ENCODE measurements around the gene PCDHGA3. TPM values are rescaled to one million over a fixed set of nuclear protein-coding genes. Genes with fewer than 3 reads are reported as not detected.

The PCDHGA3 gene
- total RNA-seq, 1 experiment from 2014 or later, result 1.3 TPM

GRCh38 chr5:141389153-141390042, 45.8 kb downstream of the PCDHGA3 start:
- Mint-ChIP-seq H3K4me3 (peak overlapping the region; percentile 2; the same call in 1 of the 2 replicates), H3K27ac (no peak overlapping the region)

GRCh38 chr5:141392429-141393198, 49.0 kb downstream of the PCDHGA3 start, which contains the start of gene PCDHGA8:
Gene PCDHGA8, plus strand, starts transcription at chr5:141392633. Its CDS starts 181 bp downstream, at chr5:141392814.
- CTCF ChIA-PET, result interaction anchor here (1.2 to 3.5 kb wide), 4 partner anchors 10 to 237 kb away, joined by 3 to 17 read pairs (median 4); partner anchors contain the start of genes PCDHGA10, PCDHGA9 and PCDHGB6

More at GRCh38 chr5:141389153-141390042, 45.8 kb downstream of the PCDHGA3 start:
- peaks cover 64% of the 10 kb centered on the region for H3K36me3 Mint-ChIP-seq
- peaks cover 27% of the 10 kb centered on the region for H3K27me3 Mint-ChIP-seq (ENCODE audit: low read depth)
- 0 out of 2 replicates have a peak, but pooled peaks have one; percentile 60 for TF ChIP-seq IRF2 (CRISPR knock-in tag; IDR thresholded peaks at IDR 0.05; ENCODE audit: borderline replicate concordance, low read depth)
- no peak for TF ChIP-seq ZNF232 (CRISPR knock-in tag; IDR thresholded peaks at IDR 0.05)
- TF ChIP-seq ATF3 (CRISPR knock-in tag; conservative IDR thresholded peaks at IDR 0.05), result 0 out of 2 replicates have a peak, but pooled peaks have one; percentile 59
- peak; percentile 30; the same call in 1 of the 2 replicates for TF ChIP-seq ZBTB43 (CRISPR knock-in tag; IDR thresholded peaks at IDR 0.05)
- no peak for ATAC-seq
- 0 out of 2 replicates have a peak, but pooled peaks cover 3% of the 10 kb centered on the region for H3K4me1 Mint-ChIP-seq
- H3K9me3 Mint-ChIP-seq, result peaks cover 68% of the 10 kb centered on the region
- POLR2A ChIA-PET, result no interaction called here
- CTCF ChIA-PET, result interaction anchor here (1.1 to 3.5 kb wide), 7 partner anchors 15 to 178 kb away, joined by 3 to 24 read pairs (median 6); partner anchors contain the start of genes PCDHB14, PCDHGA6, PCDHGB3 and PCDHGB6
- DNase-seq (ENCODE audit: low spot score), result no peak

More at GRCh38 chr5:141392429-141393198, 49.0 kb downstream of the PCDHGA3 start, which contains the start of gene PCDHGA8:
- H3K9me3 Mint-ChIP-seq, result peaks cover 68% of the 10 kb centered on the region
- POLR2A ChIA-PET, result no interaction called here
- TF ChIP-seq NR1H2 (CRISPR knock-in tag; IDR thresholded peaks at IDR 0.05), result no peak
- no peak for TF ChIP-seq E2F4 (CRISPR knock-in tag; IDR thresholded peaks at IDR 0.05; ENCODE audit: borderline replicate concordance, low read depth)
- TF ChIP-seq ZNF232 (CRISPR knock-in tag; IDR thresholded peaks at IDR 0.05), result no peak
- no peak for TF ChIP-seq ATF2 (CRISPR knock-in tag; IDR thresholded peaks at IDR 0.05; ENCODE audit: borderline replicate concordance, low read depth)
- no peak for TF ChIP-seq IRF1 (CRISPR knock-in tag; IDR thresholded peaks at IDR 0.05)
- no peak for TF ChIP-seq ZNF317 (CRISPR knock-in tag; IDR thresholded peaks at IDR 0.05; ENCODE audit: borderline replicate concordance, low read depth)
- no peak for TF ChIP-seq ZNF416 (CRISPR knock-in tag; IDR thresholded peaks at IDR 0.05)
- TF ChIP-seq HMGA2 (CRISPR knock-in tag; IDR thresholded peaks at IDR 0.05), result no peak
- TF ChIP-seq TP53 (CRISPR knock-in tag; IDR thresholded peaks at IDR 0.05), result no peak
- no peak for TF ChIP-seq ZNF121 (CRISPR knock-in tag; IDR thresholded peaks at IDR 0.05)
- TF ChIP-seq AR (CRISPR knock-in tag; IDR thresholded peaks at IDR 0.05), result no peak
- no peak for TF ChIP-seq IRF2 (CRISPR knock-in tag; IDR thresholded peaks at IDR 0.05; ENCODE audit: borderline replicate concordance, low read depth)
- TF ChIP-seq ERG (CRISPR knock-in tag; IDR thresholded peaks at IDR 0.05), result no peak
- no peak for TF ChIP-seq GRHL2 (CRISPR knock-in tag; IDR thresholded peaks at IDR 0.05; ENCODE audit: insufficient replicate concordance, severe bottlenecking)
- no peak for TF ChIP-seq FOXJ3 (CRISPR knock-in tag; IDR thresholded peaks at IDR 0.05; ENCODE audit: borderline replicate concordance)
- TF ChIP-seq OVOL2 (CRISPR knock-in tag; IDR thresholded peaks at IDR 0.05; ENCODE audit: borderline replicate concordance), result no peak
- no peak for TF ChIP-seq ZNF671 (CRISPR knock-in tag; IDR thresholded peaks at IDR 0.05)
- H3K36me3 Mint-ChIP-seq, result peaks cover 78% of the 10 kb centered on the region
- ATAC-seq (no peak), DNase-seq (ENCODE audit: low spot score) (no peak)
- H3K4me3 Mint-ChIP-seq, result no peak within 1 kb of the TSS
- H3K4me1 Mint-ChIP-seq, result 0 out of 2 replicates have a peak, but pooled peaks cover 3% of the 10 kb centered on the region
- H3K27ac Mint-ChIP-seq, result no peak within 1 kb of the TSS
- peaks cover 23% of the 10 kb centered on the region for H3K27me3 Mint-ChIP-seq (ENCODE audit: low read depth)
